Measurements from ENCODE around the gene GALNT13. TPM values are rescaled to one million over a fixed set of nuclear protein-coding genes. Genes with fewer than 3 reads are reported as not detected.

GALNT13 gene
- total RNA-seq, 1 experiment from 2014 or later, result not detected

- Mint-ChIP-seq H3K9me3 (ENCODE audit: low read depth, unreplicated experiment) (no peaks in the 10 kb centered on the region), H3K36me3 (ENCODE audit: insufficient read depth, unreplicated experiment) (no peaks in the 10 kb centered on the region), H3K4me3 (ENCODE audit: low read depth, unreplicated experiment) (no peak overlapping the region), H3K27me3 (ENCODE audit: unreplicated experiment) (no peaks in the 10 kb centered on the region), H3K27ac (ENCODE audit: unreplicated experiment) (no peak overlapping the region), H3K4me1 (ENCODE audit: low read depth, unreplicated experiment) (no peaks in the 10 kb centered on the region)
- CTCF ChIA-PET, result no interaction called here
- BruUV-seq (replicated peaks), result no TSS peak
- no peak for TF ChIP-seq CTCF (IDR thresholded peaks at IDR 0.05; ENCODE audit: unreplicated experiment)
- intact Hi-C loops (cut with micrococcal nuclease; ENCODE audit: unreplicated experiment), result no loop called here
- no peak for DNase-seq
These were observed 271.4 kb downstream of the GALNT13 start for GRCh38 chr2:154143105-154143504.

GRCh38 chr2:154158101-154158500 lies 286.4 kb downstream of the GALNT13 start:
- no peaks in the 10 kb centered on the region for H3K36me3 Mint-ChIP-seq (ENCODE audit: insufficient read depth, unreplicated experiment)
- H3K9me3 Mint-ChIP-seq (ENCODE audit: low read depth, unreplicated experiment), result peaks cover 4% of the 10 kb centered on the region
- BruUV-seq (replicated peaks), result no TSS peak
- H3K4me1 Mint-ChIP-seq (ENCODE audit: low read depth, unreplicated experiment), result peaks cover 14% of the 10 kb centered on the region
- no peak for DNase-seq
- H3K4me3 Mint-ChIP-seq (ENCODE audit: low read depth, unreplicated experiment), result no peak overlapping the region
- CTCF ChIA-PET, result no interaction called here
- no peak for TF ChIP-seq CTCF (IDR thresholded peaks at IDR 0.05; ENCODE audit: unreplicated experiment)
- no peaks in the 10 kb centered on the region for H3K27me3 Mint-ChIP-seq (ENCODE audit: unreplicated experiment)
- intact Hi-C loops (cut with micrococcal nuclease; ENCODE audit: unreplicated experiment), result no loop called here
- peak overlapping the region; percentile 24 for H3K27ac Mint-ChIP-seq (ENCODE audit: unreplicated experiment)

- DNase-seq, result no peak
- CTCF ChIA-PET, result no interaction called here
- BruUV-seq (replicated peaks), result no TSS peak
- TF ChIP-seq CTCF (IDR thresholded peaks at IDR 0.05; ENCODE audit: unreplicated experiment), result no peak
- H3K9me3 Mint-ChIP-seq (ENCODE audit: low read depth, unreplicated experiment), result peaks cover 4% of the 10 kb centered on the region
- no peak overlapping the region for H3K4me3 Mint-ChIP-seq (ENCODE audit: low read depth, unreplicated experiment)
- H3K4me1 Mint-ChIP-seq (ENCODE audit: low read depth, unreplicated experiment), result peaks cover 14% of the 10 kb centered on the region
- no peak overlapping the region for H3K27ac Mint-ChIP-seq (ENCODE audit: unreplicated experiment)
- intact Hi-C loops (cut with micrococcal nuclease; ENCODE audit: unreplicated experiment), result no loop called here
- H3K27me3 Mint-ChIP-seq (ENCODE audit: unreplicated experiment), result no peaks in the 10 kb centered on the region
- H3K36me3 Mint-ChIP-seq (ENCODE audit: insufficient read depth, unreplicated experiment), result no peaks in the 10 kb centered on the region
These were observed 289.6 kb downstream of the GALNT13 start for GRCh38 chr2:154161286-154161685.

GRCh38 chr2:154170400-154170799 lies 298.7 kb downstream of the GALNT13 start:
- intact Hi-C loops (cut with micrococcal nuclease; ENCODE audit: unreplicated experiment), result no loop called here
- no peaks in the 10 kb centered on the region for H3K27me3 Mint-ChIP-seq (ENCODE audit: unreplicated experiment)
- no peak overlapping the region for H3K27ac Mint-ChIP-seq (ENCODE audit: unreplicated experiment)
- no peak for TF ChIP-seq CTCF (IDR thresholded peaks at IDR 0.05; ENCODE audit: unreplicated experiment)
- H3K4me3 Mint-ChIP-seq (ENCODE audit: low read depth, unreplicated experiment), result no peak overlapping the region
- DNase-seq, result no peak
- H3K36me3 Mint-ChIP-seq (ENCODE audit: insufficient read depth, unreplicated experiment), result no peaks in the 10 kb centered on the region
- H3K4me1 Mint-ChIP-seq (ENCODE audit: low read depth, unreplicated experiment), result no peaks in the 10 kb centered on the region
- no TSS peak for BruUV-seq (replicated peaks)
- CTCF ChIA-PET, result no interaction called here
- no peaks in the 10 kb centered on the region for H3K9me3 Mint-ChIP-seq (ENCODE audit: low read depth, unreplicated experiment)

- no peak overlapping the region for H3K4me3 Mint-ChIP-seq (ENCODE audit: low read depth, unreplicated experiment)
- DNase-seq, result no peak
- no peak overlapping the region for H3K27ac Mint-ChIP-seq (ENCODE audit: unreplicated experiment)
- no peaks in the 10 kb centered on the region for H3K9me3 Mint-ChIP-seq (ENCODE audit: low read depth, unreplicated experiment)
- no peaks in the 10 kb centered on the region for H3K36me3 Mint-ChIP-seq (ENCODE audit: insufficient read depth, unreplicated experiment)
- no peaks in the 10 kb centered on the region for H3K4me1 Mint-ChIP-seq (ENCODE audit: low read depth, unreplicated experiment)
- CTCF ChIA-PET, result no interaction called here
- intact Hi-C loops (cut with micrococcal nuclease; ENCODE audit: unreplicated experiment), result no loop called here
- BruUV-seq (replicated peaks), result no TSS peak
- H3K27me3 Mint-ChIP-seq (ENCODE audit: unreplicated experiment), result no peaks in the 10 kb centered on the region
- no peak for TF ChIP-seq CTCF (IDR thresholded peaks at IDR 0.05; ENCODE audit: unreplicated experiment)
These were observed 301.4 kb downstream of the GALNT13 start for GRCh38 chr2:154173164-154173563.
